Measurements from ENCODE around the gene DEFB126.

The DEFB126 gene

GRCh38 chr20:137668-138490, 4.5 kb upstream of the DEFB126 start:
- peak; percentile 19; the same call in 1 of the 2 replicates for TF ChIP-seq CTCF (IDR thresholded peaks at IDR 0.05; ENCODE audit: low read depth, low read length)
- H3K4me3 ChIP-seq (ENCODE audit: low read depth, low read length), result no peak overlapping the region

GRCh38 chr20:145877-146276, 3.5 kb downstream of the DEFB126 start:
- no peak for TF ChIP-seq CTCF (IDR thresholded peaks at IDR 0.05; ENCODE audit: low read depth, low read length)
- no peak overlapping the region for H3K4me3 ChIP-seq (ENCODE audit: low read depth, low read length)

GRCh38 chr20:152131-152530, 9.7 kb downstream of the DEFB126 start:
- H3K4me3 ChIP-seq (ENCODE audit: low read depth, low read length), result no peak overlapping the region
- TF ChIP-seq CTCF (IDR thresholded peaks at IDR 0.05; ENCODE audit: low read depth, low read length), result no peak

- no peak within 1 kb of the TSS for H3K4me3 ChIP-seq (ENCODE audit: low read depth, low read length)
- TF ChIP-seq CTCF (IDR thresholded peaks at IDR 0.05; ENCODE audit: low read depth, low read length), result no peak
Measured at GRCh38 chr20:157154-157553, 14.8 kb downstream of the DEFB126 start, which contains the start of gene DEFB127. Gene DEFB127, plus strand, starts transcription at chr20:157454. Its CDS starts 91 bp downstream, at chr20:157545.

GRCh38 chr20:164618-165017, 22.2 kb downstream of the DEFB126 start:
- no peak for TF ChIP-seq CTCF (IDR thresholded peaks at IDR 0.05; ENCODE audit: low read depth, low read length)
- H3K4me3 ChIP-seq (ENCODE audit: low read depth, low read length), result no peak overlapping the region

GRCh38 chr20:168876-169275, 26.5 kb downstream of the DEFB126 start:
- TF ChIP-seq CTCF (IDR thresholded peaks at IDR 0.05; ENCODE audit: low read depth, low read length), result no peak
- no peak overlapping the region for H3K4me3 ChIP-seq (ENCODE audit: low read depth, low read length)

GRCh38 chr20:184288-184687, 41.9 kb downstream of the DEFB126 start:
- no peak overlapping the region for H3K4me3 ChIP-seq (ENCODE audit: low read depth, low read length)

More at GRCh38 chr20:184288-184687, 41.9 kb downstream of the DEFB126 start:
- TF ChIP-seq CTCF (IDR thresholded peaks at IDR 0.05; ENCODE audit: low read depth, low read length), result no peak

All from WI38 (cell line).